Measurements from ENCODE around the gene AREG. TPM values are rescaled to one million over a fixed set of nuclear protein-coding genes. Genes with fewer than 3 reads are reported as not detected.

Gene AREG
- polyA plus RNA-seq, 1 donor (not counting 4 experiments of a cell fraction or from before 2014, with no cell fraction given), result 1,566 TPM

DNA sequence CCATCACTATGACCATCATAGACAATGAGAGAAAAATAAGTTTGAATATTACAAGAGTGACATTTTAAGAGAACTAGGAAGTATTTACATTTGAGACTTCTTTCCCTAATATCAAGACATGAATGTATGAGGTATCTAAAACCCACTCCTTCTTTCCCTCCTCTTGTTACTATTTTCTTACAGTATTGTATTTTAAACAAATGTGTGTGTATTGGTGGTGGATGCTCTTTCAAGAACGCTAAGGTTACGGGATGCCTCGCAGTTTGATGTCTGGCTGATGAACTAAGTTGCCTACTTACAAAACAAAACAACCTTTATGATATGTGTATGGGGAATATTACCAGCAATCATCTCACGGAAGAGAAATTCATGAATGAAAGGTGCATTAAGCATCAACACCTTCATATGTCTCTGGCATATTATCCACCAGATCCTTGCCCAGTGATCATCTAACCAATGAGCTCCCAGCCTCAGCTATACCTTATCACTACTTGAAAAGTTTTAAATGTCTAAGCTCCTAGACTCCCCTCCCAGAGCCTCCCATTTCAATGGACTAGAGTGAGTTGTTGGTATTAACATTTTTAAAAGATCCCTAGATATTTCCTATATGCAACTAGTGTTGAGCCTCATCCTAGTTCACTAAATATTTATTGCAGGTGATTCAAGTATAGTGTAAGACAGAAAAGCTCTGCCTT, 10.6 kb downstream of the AREG start:
- Histone ChIP-seq H3K9me1 (ENCODE audit: control insufficient read depth, extremely low read depth, insufficient read depth, low read length) (no peaks in the 10 kb centered on the region), H3K79me2 (ENCODE audit: control insufficient read depth, insufficient read depth, low read length) (peaks cover 2% of the 10 kb centered on the region), H3K4me2 (ENCODE audit: control insufficient read depth, extremely low read depth, insufficient read depth, low read depth, low read length) (no peak overlapping the region), H2AFZ (ENCODE audit: control insufficient read depth, low read length) (no peak overlapping the region), H3K4me3 (ENCODE audit: control insufficient read depth in 2 of 3, extremely low read depth in 1 of 3, insufficient read depth in 2 of 3, low read depth in 1 of 3, low read length in 3 of 3) (no peak overlapping the region), H4K20me1 (ENCODE audit: control insufficient read depth, extremely low read depth, insufficient read depth, low read length) (peaks cover 4% of the 10 kb centered on the region), H3K9ac (ENCODE audit: control insufficient read depth, extremely low read depth, insufficient read depth, low read length) (no peak overlapping the region), H3K27me3 (ENCODE audit: control insufficient read depth, extremely low read depth, insufficient read depth, low read length) (no peaks in the 10 kb centered on the region), H3K36me3 (ENCODE audit: control insufficient read depth in 2 of 2, extremely low read depth in 1 of 2, insufficient read depth in 2 of 2, low read length in 2 of 2) (peaks cover 7 to 12% of the 10 kb centered on the region in 2 experiments), H3K4me1 (ENCODE audit: control insufficient read depth, extremely low read depth, insufficient read depth, low read length) (no peaks in the 10 kb centered on the region), H3K27ac (ENCODE audit: control insufficient read depth, insufficient read depth, low read length) (peak overlapping the region; percentile 27), H3K9me3 (ENCODE audit: control insufficient read depth, low read depth, low read length) (no peaks in the 10 kb centered on the region)
- peak; percentile 46 for DNase-seq (ENCODE audit: low read depth, low spot score)
- FAIRE-seq, result no peak
- TF ChIP-seq, protein P1, sequence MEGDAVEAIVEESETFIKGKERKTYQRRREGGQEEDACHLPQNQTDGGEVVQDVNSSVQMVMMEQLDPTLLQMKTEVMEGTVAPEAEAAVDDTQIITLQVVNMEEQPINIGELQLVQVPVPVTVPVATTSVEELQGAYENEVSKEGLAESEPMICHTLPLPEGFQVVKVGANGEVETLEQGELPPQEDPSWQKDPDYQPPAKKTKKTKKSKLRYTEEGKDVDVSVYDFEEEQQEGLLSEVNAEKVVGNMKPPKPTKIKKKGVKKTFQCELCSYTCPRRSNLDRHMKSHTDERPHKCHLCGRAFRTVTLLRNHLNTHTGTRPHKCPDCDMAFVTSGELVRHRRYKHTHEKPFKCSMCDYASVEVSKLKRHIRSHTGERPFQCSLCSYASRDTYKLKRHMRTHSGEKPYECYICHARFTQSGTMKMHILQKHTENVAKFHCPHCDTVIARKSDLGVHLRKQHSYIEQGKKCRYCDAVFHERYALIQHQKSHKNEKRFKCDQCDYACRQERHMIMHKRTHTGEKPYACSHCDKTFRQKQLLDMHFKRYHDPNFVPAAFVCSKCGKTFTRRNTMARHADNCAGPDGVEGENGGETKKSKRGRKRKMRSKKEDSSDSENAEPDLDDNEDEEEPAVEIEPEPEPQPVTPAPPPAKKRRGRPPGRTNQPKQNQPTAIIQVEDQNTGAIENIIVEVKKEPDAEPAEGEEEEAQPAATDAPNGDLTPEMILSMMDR (optimal IDR thresholded peaks at IDR 0.05 in 1 of 3, IDR thresholded peaks at IDR 0.05 in 1 of 3, conservative IDR thresholded peaks at IDR 0.05 in 1 of 3; ENCODE audit: extremely low read depth in 1 of 3, insufficient read depth in 2 of 3, low read length in 3 of 3), result no peak
- no peak for TF ChIP-seq EZH2 (IDR thresholded peaks at IDR 0.05; ENCODE audit: low read length)
- dilution Hi-C loops (cut with MboI; ENCODE audit: extremely low pct_ligation_motif_present, low sequenced_read_pairs), result no loop called here

DNA sequence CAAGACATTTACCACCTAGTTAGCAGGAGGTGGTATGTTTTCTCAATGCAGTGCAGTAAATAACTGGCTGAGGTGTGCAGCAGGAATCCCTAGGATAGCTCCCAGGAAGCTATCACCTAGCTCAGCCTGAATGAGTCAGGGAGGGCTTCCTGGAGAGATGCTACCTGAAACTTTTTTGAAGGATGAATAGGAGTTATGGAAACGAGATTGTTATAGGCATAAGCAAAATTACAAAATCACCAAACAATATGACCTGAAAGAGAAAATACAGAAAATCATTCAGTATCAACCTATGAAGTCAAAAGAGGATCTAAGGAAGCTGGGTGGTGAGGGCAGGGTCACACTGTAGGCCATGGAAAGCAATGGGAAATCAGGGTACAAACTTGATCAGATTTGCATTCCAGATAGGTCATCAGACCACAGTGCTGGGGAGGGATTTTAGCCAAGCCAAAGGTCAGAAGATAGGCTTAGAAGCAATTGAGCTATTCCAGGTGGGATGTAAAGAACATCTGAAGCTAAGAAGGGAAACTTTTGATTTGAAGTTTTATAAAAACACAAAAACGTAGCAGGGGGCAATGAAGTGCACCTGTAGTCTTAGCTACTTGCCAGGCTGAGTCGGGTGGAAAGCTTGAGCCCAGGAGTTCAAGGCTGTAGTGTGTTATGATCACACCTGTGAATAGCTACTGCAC, 11.3 kb downstream of the AREG start:
- peak overlapping the region; percentile 10 for H3K9ac ChIP-seq (ENCODE audit: control insufficient read depth, extremely low read depth, insufficient read depth, low read length)
- H3K27ac ChIP-seq (ENCODE audit: control insufficient read depth, insufficient read depth, low read length), result peak overlapping the region; percentile 64
- H3K27me3 ChIP-seq (ENCODE audit: control insufficient read depth, extremely low read depth, insufficient read depth, low read length), result no peaks in the 10 kb centered on the region
- H3K36me3 ChIP-seq (ENCODE audit: control insufficient read depth in 2 of 2, extremely low read depth in 1 of 2, insufficient read depth in 2 of 2, low read length in 2 of 2), result peaks cover 5 to 9% of the 10 kb centered on the region in 2 experiments
- no peak overlapping the region for H3K4me2 ChIP-seq (ENCODE audit: control insufficient read depth, extremely low read depth, insufficient read depth, low read depth, low read length)
- H3K4me3 ChIP-seq (ENCODE audit: control insufficient read depth in 2 of 3, extremely low read depth in 1 of 3, insufficient read depth in 2 of 3, low read depth in 1 of 3, low read length in 3 of 3), result no peak overlapping the region
- peak; percentile 98 for FAIRE-seq
- H4K20me1 ChIP-seq (ENCODE audit: control insufficient read depth, extremely low read depth, insufficient read depth, low read length), result peaks cover 4% of the 10 kb centered on the region
- dilution Hi-C loops (cut with MboI; ENCODE audit: extremely low pct_ligation_motif_present, low sequenced_read_pairs), result no loop called here
- H3K4me1 ChIP-seq (ENCODE audit: control insufficient read depth, extremely low read depth, insufficient read depth, low read length), result no peaks in the 10 kb centered on the region
- H3K79me2 ChIP-seq (ENCODE audit: control insufficient read depth, insufficient read depth, low read length), result no peaks in the 10 kb centered on the region
- no peaks in the 10 kb centered on the region for H3K9me3 ChIP-seq (ENCODE audit: control insufficient read depth, low read depth, low read length)
- no peaks in the 10 kb centered on the region for H3K9me1 ChIP-seq (ENCODE audit: control insufficient read depth, extremely low read depth, insufficient read depth, low read length)
- no peak overlapping the region for H2AFZ ChIP-seq (ENCODE audit: control insufficient read depth, low read length)
- TF ChIP-seq, protein P1 (optimal IDR thresholded peaks at IDR 0.05 in 1 of 3, IDR thresholded peaks at IDR 0.05 in 1 of 3, conservative IDR thresholded peaks at IDR 0.05 in 1 of 3; ENCODE audit: extremely low read depth in 1 of 3, insufficient read depth in 2 of 3, low read length in 3 of 3), result no peak
- no peak for TF ChIP-seq EZH2 (IDR thresholded peaks at IDR 0.05; ENCODE audit: low read length)
- DNase-seq (ENCODE audit: low read depth, low spot score), result peak; percentile 56
